GM12878 (cell line): Measurements from ENCODE around the gene STPG4. TPM values are rescaled to one million over a fixed set of nuclear protein-coding genes. Genes with fewer than 3 reads are reported as not detected.

Experiments used
- ATAC-seq: fragments of 200-7000 bp; cut with Tn5 transposase; 3 replicates; pipeline ENCODE4 v1.9.1; 2020; ENCODE audit warnings: mild to moderate bottlenecking, moderate library complexity
- BruUV-seq: library from RNA; stranded (reverse); fragments of 400-500 nt; replicated peaks from 2 replicates; lab custom pipeline; 2021; lab: Mats Ljungman, UMichigan
- CTCF ChIA-PET: fragments of 300-600 bp; sonication (Branson Sonifier 250); formaldehyde crosslinking; extraction: SDS; loops from one replicate; lab custom pipeline; 2021; ENCODE audit warnings: inconsistent platforms; lab: Yijun Ruan, JAX
- POLR2A ChIA-PET: fragments of 350-600 bp; formaldehyde crosslinking; extraction: SDS; loops from one replicate; lab custom pipeline; 2021; ENCODE audit warnings: inconsistent platforms; lab: Charles Lee
- RAD21 ChIA-PET: fragments of 300-600 bp; sonication (Branson Sonifier 250); formaldehyde crosslinking; loops from one replicate; lab custom pipeline; 2023; ENCODE audit warnings: antibody characterized with exemption; ENCODE audit not compliant: unreplicated experiment; lab: Charles Lee
- SMC1A ChIA-PET: fragments of 300-600 bp; sonication (Branson Sonifier 250); formaldehyde crosslinking; loops from one replicate; lab custom pipeline; 2023; ENCODE audit not compliant: unreplicated experiment, uncharacterized antibody; lab: Charles Lee
- DNase-seq: peaks from one replicate; pipeline ENCODE4 v3.0.0-alpha.2; 2011; ENCODE audit warnings: low read depth, low spot score
- FAIRE-seq: peaks from 3 replicates; lab custom pipeline; 2011; peaks lifted over from hg19 to GRCh38; lab: Jason Lieb, UNC
- H2AFZ ChIP-seq: 2 replicates; pipeline ENCODE4 v1.6.0; 2011; ENCODE audit warnings: low read depth, low read length, control low read depth; ENCODE audit not compliant: control insufficient read depth
- H3K27ac ChIP-seq: 2 replicates; pipeline ENCODE4 v1.5.1; 2011; ENCODE audit warnings: control low read depth; ENCODE audit not compliant: control insufficient read depth, insufficient read depth
- H3K27me3 ChIP-seq, 2 experiments: replicated peaks in 1 of 2; 2 replicates each; pipeline versions ENCODE4 v1.6.0 to v1.6.1; 2011; ENCODE audit warnings: low read length in 1 of 2; ENCODE audit not compliant: control insufficient read depth in 2 of 2, insufficient read depth in 2 of 2
- H3K36me3 ChIP-seq, 2 experiments: 2 replicates each; pipeline ENCODE4 v1.5.1; 2011; ENCODE audit warnings: low read length in 1 of 2; ENCODE audit not compliant: control insufficient read depth in 2 of 2, insufficient read depth in 2 of 2
- H3K4me1 ChIP-seq: 2 replicates; pipeline ENCODE4 v1.6.1; 2011; ENCODE audit warnings: mild to moderate bottlenecking, low read length, moderate library complexity, mixed read lengths; ENCODE audit not compliant: control insufficient read depth, insufficient read depth
- H3K4me2 ChIP-seq: 2 replicates; pipeline ENCODE4 v1.6.0; 2011; ENCODE audit warnings: control low read depth; ENCODE audit not compliant: control insufficient read depth, insufficient read depth
- H3K4me3 ChIP-seq: fragments of 200-600 bp; sonication (generic); 2 replicates; pipeline ENCODE4 v1.5.1; 2016
- H3K79me2 ChIP-seq: 2 replicates; pipeline ENCODE4 v1.6.0; 2011; ENCODE audit warnings: low read length; ENCODE audit not compliant: control insufficient read depth, insufficient read depth
- H3K9ac ChIP-seq: 2 replicates; pipeline ENCODE4 v1.8.0; 2011; ENCODE audit warnings: low read length, control low read depth, mixed read lengths; ENCODE audit not compliant: control insufficient read depth, insufficient read depth
- H3K9me3 ChIP-seq: replicated peaks from 3 replicates; pipeline ENCODE4 v1.5.1; 2011; ENCODE audit warnings: mild to moderate bottlenecking, low read length; ENCODE audit not compliant: control insufficient read depth, insufficient read depth
- H4K20me1 ChIP-seq: 2 replicates; pipeline ENCODE4 v1.6.0; 2011; ENCODE audit not compliant: control insufficient read depth, insufficient read depth
- BACH1 ChIP-seq: fragments of 450-650 bp; IDR thresholded peaks from 2 replicates; pipeline ENCODE4 v1.6.1; 2017; ENCODE audit warnings: mild to moderate bottlenecking, borderline replicate concordance
- CBFB ChIP-seq: IDR thresholded peaks from 2 replicates; pipeline ENCODE4 v1.6.1; 2016; ENCODE audit warnings: antibody characterized with exemption, low read depth
- ESRRA ChIP-seq: IDR thresholded peaks from 2 replicates; pipeline ENCODE4 v1.6.1; 2012; ENCODE audit warnings: mild to moderate bottlenecking, low read length, improper control_type of control experiment
- GATAD2B ChIP-seq: fragments of 450-650 bp; conservative IDR thresholded peaks from 2 replicates; pipeline ENCODE4 v1.6.1; 2017; ENCODE audit warnings: low read depth, mild to moderate bottlenecking, moderate library complexity
- NFYB ChIP-seq: IDR thresholded peaks from 2 replicates; pipeline ENCODE4 v1.6.1; 2011; ENCODE audit warnings: low read depth, mild to moderate bottlenecking, low read length, improper control_type of control experiment, moderate library complexity; ENCODE audit not compliant: insufficient read depth
- SMARCA5 ChIP-seq: fragments of 450-650 bp; IDR thresholded peaks from 2 replicates; pipeline ENCODE4 v1.6.1; 2017; ENCODE audit warnings: mild to moderate bottlenecking
- YBX1 ChIP-seq: fragments of 450-650 bp; IDR thresholded peaks from 2 replicates; pipeline ENCODE4 v1.6.1; 2016; ENCODE audit warnings: antibody characterized with exemption
- ZBED1 ChIP-seq: IDR thresholded peaks from 2 replicates; pipeline ENCODE4 v1.6.1; 2016; ENCODE audit warnings: borderline replicate concordance
- WGBS: methylation state at CpG from one replicate; pipeline ENCODE4 v1.1.6; 2016; ENCODE audit warnings: low lambda C conversion rate; ENCODE audit not compliant: insufficient replicate concordance, insufficient coverage; ENCODE audit errors: missing lambda C conversion rate; 5-methylcytosine and 5-hydroxymethylcytosine counted together
- in situ Hi-C: fragments of 300-500 bp; cut with MboI; formaldehyde crosslinking; loops from 9 replicates; pipeline ENCODE4 v1.14.3; 2018; ENCODE audit warnings: mixed read lengths
- intact Hi-C: fragments of 100-400 bp; cut with micrococcal nuclease; formaldehyde crosslinking; loops from one replicate; pipeline ENCODE4 v1.14.2; 2022; ENCODE audit not compliant: unreplicated experiment
- polyA plus RNA-seq, 11 experiments: library from polyadenylated mRNA; depleted of rRNA in 4 of 11; unstranded in 6 of 11; stranded (reverse) in 5 of 11; fragments of >200 nt; fragmentation: Nextera tagmentation in 4 of 11; fragmentation: Illumina TruSeq in 1 of 11; extraction: Ambion mirVana in 4 of 11; extraction: Trizol in 1 of 11; gene quantifications; 1 replicate in 1 of 11; 2 replicates in 10 of 11; pipeline versions ENCODE4 v1.2.1 to v1.2.3, GENCODE V29; 2011 to 2016; ENCODE audit warnings: inconsistent platforms in 2 of 11, missing spikeins in 2 of 11, low read depth in 1 of 11
- total RNA-seq, 4 experiments: library from RNA; depleted of rRNA in 3 of 4; stranded (reverse); fragments of >200 nt in 3 of 4; fragmentation: Illumina TruSeq in 1 of 4; extraction: Trizol in 1 of 4; gene quantifications; 2 replicates each; pipeline versions ENCODE4 v1.2.1 to v1.2.3, GENCODE V29; 2013 to 2021
- TF ChIP-seq, protein P1 (sequence below): fragments of 150-350 bp; IDR thresholded peaks from 2 replicates; pipeline ENCODE4 v1.6.1; 2014; ENCODE audit warnings: mild to moderate bottlenecking, low read depth, low read length

Gene STPG4
- total and polyA plus RNA-seq, 10 of the 15 experiments (the other 5 are each of a cell fraction or from before 2014, with no cell fraction given), result 0.10 to 0.29 (median 0.19) TPM; not detected in 3

DNA sequence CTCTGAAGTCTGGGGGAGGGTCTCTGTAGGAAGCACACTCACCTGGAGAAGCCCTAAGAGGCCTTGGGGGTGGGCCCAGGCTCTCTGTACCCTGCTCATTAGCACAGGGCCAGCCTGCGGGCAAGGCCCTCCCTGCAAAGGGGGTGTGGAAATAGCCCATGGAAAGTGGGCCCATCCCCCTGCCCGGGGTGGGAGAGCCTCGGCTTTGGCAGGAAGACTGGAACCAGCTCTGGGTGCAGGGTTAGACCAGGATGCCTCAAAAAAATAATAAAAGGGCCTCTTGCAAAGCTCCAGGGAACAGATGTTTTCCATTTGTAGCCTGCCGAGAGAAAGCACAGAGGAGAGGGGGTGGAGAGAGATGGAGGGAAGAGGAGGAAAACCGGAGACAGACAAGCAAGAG is 98.7 kb downstream of the STPG4 start:
- in situ Hi-C loops, result no loop called here
- Histone ChIP-seq H3K79me2 (no peaks in the 10 kb centered on the region), H3K36me3 (peaks cover 9 to 12% of the 10 kb centered on the region in 2 experiments), H3K27me3 (no peaks in the 10 kb centered on the region), H4K20me1 (no peaks in the 10 kb centered on the region), H3K4me3 (no peak overlapping the region), H2AFZ (no peak overlapping the region), H3K9ac (no peak overlapping the region), H3K9me3 (no peaks in the 10 kb centered on the region), H3K27ac (no peak overlapping the region), H3K4me2 (no peak overlapping the region), H3K4me1 (peaks cover 10% of the 10 kb centered on the region)
- RAD21 ChIA-PET, result no interaction called here
- intact Hi-C loops, result no loop called here
- no peak for ATAC-seq
- POLR2A ChIA-PET, result no interaction called here
- no peak for FAIRE-seq
- TF ChIP-seq GATAD2B (no peak), SMARCA5 (no peak), NFYB (no peak), ESRRA (no peak), ZBED1 (no peak), YBX1 (no peak), CBFB (no peak), BACH1 (no peak)
- TF ChIP-seq, protein P1, sequence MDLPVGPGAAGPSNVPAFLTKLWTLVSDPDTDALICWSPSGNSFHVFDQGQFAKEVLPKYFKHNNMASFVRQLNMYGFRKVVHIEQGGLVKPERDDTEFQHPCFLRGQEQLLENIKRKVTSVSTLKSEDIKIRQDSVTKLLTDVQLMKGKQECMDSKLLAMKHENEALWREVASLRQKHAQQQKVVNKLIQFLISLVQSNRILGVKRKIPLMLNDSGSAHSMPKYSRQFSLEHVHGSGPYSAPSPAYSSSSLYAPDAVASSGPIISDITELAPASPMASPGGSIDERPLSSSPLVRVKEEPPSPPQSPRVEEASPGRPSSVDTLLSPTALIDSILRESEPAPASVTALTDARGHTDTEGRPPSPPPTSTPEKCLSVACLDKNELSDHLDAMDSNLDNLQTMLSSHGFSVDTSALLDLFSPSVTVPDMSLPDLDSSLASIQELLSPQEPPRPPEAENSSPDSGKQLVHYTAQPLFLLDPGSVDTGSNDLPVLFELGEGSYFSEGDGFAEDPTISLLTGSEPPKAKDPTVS, result no peak
- no TSS peak for BruUV-seq
- 98% methylated on average over 5 of the region's 5 CpGs for WGBS
- no peak for DNase-seq
- CTCF ChIA-PET, result no interaction called here
- SMC1A ChIA-PET, result no interaction called here
